Upper lobe of right lung (tissue), 1 donor: ENCODE data around the gene SETD1B. TPM values are rescaled to one million over a fixed set of nuclear protein-coding genes. Genes with fewer than 3 reads are reported as not detected.
A peak's percentile ranks its signal among the peaks of the same experiment; 100 is the strongest.
"Not testable (repeated sequence)": the region's sequence is repeated elsewhere in the genome, so short reads cannot be mapped to it uniquely, and the experiment has no call there.

Source experiments
- ATAC-seq: fragments of 200-7000 bp; cut with Tn5 transposase; one replicate; pipeline ENCODE4 v1.9.1; 2020; ENCODE audit warnings: mild to moderate bottlenecking, moderate library complexity
- DNase-seq: peaks from one replicate; pipeline ENCODE4 v3.0.0-alpha.2; 2020
- H3K27ac ChIP-seq: fragments of 200-600 bp; one replicate; pipeline ENCODE4 v1.8.0; 2022
- H3K27me3 ChIP-seq: fragments of 200-600 bp; one replicate; pipeline ENCODE4 v1.8.0; 2022; ENCODE audit warnings: mild to moderate bottlenecking
- H3K36me3 ChIP-seq: fragments of 200-600 bp; one replicate; pipeline ENCODE4 v1.8.0; 2022
- H3K4me1 ChIP-seq: fragments of 200-600 bp; one replicate; pipeline ENCODE4 v1.8.0; 2022
- H3K4me3 ChIP-seq: fragments of 200-600 bp; one replicate; pipeline ENCODE4 v1.8.0; 2022; ENCODE audit warnings: mild to moderate bottlenecking
- H3K9me3 ChIP-seq: fragments of 200-600 bp; one replicate; pipeline ENCODE4 v1.8.0; 2022
- intact Hi-C: fragments of 100-400 bp; cut with DNase I; formaldehyde crosslinking; loops from one replicate; pipeline ENCODE4 v1.11.0; 2022
- total RNA-seq: library from RNA; stranded (reverse); fragmentation: NEBNext Ultra II Directional; extraction: Animal tissue kit (Norgen Biotek cat#: 25700); gene quantifications from one replicate; pipeline ENCODE4 v1.2.1, GENCODE V29; 2021
- TF ChIP-seq, protein P1 (sequence below): fragments of 200-600 bp; IDR thresholded peaks from one replicate; pipeline ENCODE4 v1.8.0; 2022; ENCODE audit warnings: antibody characterized with exemption
- donor health status: DM: no; HTN: yes; CAD: no; lungs with severe emphysema.

Gene SETD1B
- total RNA-seq, 1 donor from 2014 or later, result 18.4 TPM

DNA sequence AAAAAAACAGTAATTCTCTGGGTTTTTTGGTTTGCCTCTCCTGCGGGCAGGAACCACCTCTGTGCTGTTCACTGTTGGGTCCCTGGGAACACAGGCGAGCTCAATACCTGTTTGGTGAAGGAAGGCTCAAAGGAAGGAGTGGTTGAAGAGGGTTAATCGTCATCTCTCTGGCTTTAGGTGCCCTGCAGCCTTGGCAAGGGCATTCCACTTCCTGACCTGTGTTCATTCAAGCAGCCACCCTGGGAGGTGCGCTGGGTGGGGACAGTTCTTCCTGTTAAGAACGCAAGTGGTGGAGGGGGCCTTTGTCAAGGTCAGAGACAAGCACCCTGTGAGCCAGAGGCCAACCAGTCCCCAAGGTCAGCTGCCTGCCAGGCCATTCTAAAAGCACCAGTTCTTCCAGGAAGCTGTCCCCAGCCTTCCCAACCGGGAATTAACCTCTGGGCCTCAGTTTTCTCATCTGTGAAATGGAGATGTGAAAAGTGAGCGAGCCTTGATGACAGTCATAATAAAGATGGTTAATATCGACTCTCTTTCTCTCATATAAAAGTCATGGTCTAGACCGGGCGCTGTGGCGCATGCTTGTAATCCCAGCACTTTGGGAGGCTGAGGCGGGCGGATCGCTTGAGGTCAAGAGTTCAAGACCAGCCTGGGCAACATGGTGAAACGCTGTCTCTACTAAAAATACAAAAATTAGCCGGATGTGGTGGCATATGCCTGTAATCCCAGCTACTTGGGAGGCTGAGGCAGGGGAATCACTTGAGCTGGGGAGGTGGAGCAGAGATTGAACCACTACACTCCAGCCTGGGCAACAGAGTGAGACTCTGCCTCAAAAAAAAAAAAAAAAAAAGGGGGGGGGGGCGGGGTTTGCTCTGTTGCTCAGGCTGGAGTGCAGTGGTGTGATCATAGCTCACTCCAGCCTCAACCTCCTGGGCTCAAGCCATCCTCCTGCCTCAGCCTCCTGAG, 16.5 kb upstream of the SETD1B start:
- ATAC-seq (no peak), DNase-seq (peak; percentile 75)
- no peaks in the 10 kb centered on the region for H3K36me3 ChIP-seq
- peak overlapping the region; percentile 85 for H3K27ac ChIP-seq
- no peaks in the 10 kb centered on the region for H3K9me3 ChIP-seq
- peaks cover 50% of the 10 kb centered on the region for H3K4me1 ChIP-seq
- TF ChIP-seq, protein P1, sequence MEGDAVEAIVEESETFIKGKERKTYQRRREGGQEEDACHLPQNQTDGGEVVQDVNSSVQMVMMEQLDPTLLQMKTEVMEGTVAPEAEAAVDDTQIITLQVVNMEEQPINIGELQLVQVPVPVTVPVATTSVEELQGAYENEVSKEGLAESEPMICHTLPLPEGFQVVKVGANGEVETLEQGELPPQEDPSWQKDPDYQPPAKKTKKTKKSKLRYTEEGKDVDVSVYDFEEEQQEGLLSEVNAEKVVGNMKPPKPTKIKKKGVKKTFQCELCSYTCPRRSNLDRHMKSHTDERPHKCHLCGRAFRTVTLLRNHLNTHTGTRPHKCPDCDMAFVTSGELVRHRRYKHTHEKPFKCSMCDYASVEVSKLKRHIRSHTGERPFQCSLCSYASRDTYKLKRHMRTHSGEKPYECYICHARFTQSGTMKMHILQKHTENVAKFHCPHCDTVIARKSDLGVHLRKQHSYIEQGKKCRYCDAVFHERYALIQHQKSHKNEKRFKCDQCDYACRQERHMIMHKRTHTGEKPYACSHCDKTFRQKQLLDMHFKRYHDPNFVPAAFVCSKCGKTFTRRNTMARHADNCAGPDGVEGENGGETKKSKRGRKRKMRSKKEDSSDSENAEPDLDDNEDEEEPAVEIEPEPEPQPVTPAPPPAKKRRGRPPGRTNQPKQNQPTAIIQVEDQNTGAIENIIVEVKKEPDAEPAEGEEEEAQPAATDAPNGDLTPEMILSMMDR, result no peak
- no peaks in the 10 kb centered on the region for H3K27me3 ChIP-seq
- H3K4me3 ChIP-seq, result no peak overlapping the region
- intact Hi-C loops, result no loop called here

DNA sequence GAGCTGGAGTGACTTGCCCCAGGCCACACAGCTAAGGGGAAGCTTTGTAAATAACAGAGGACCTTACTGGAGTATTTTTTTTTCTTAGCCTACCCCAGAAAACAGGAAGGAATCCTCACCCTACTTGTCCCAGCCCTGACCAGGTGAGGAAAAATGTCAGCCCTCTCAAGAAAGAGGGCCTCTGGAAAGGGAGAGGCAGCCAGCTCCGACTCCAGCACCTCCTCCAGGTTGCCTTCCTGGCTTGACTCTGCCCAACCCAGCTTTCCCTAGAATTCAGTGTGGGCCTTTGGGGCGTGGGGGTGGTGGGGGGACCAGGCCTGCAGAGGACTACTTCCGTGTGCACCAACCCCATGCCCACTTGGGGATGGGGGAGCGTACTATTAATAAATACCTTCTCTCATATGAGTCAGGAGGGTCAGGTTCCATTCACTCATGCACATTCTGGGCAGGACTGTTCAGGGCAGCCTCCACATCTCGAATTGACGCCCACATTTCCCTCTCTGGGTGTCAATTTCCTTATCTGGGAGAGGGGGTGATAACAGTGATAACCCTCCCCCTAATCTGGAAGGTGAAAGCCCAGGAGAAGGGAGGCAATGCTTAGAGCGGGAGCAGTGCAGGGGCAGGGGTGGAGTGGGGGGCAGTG, 15.5 kb upstream of the SETD1B start:
- no peaks in the 10 kb centered on the region for H3K27me3 ChIP-seq
- peak overlapping the region; percentile 85 for H3K27ac ChIP-seq
- peaks cover 54% of the 10 kb centered on the region for H3K4me1 ChIP-seq
- no peak for DNase-seq
- H3K4me3 ChIP-seq, result no peak overlapping the region
- H3K9me3 ChIP-seq, result no peaks in the 10 kb centered on the region
- no peaks in the 10 kb centered on the region for H3K36me3 ChIP-seq
- intact Hi-C loops, result no loop called here
- no peak for ATAC-seq
- TF ChIP-seq, protein P1, result no peak

- ATAC-seq, result no peak
- Histone ChIP-seq H3K27ac (peak overlapping the region; percentile 85), H3K4me3 (peak overlapping the region; percentile 32)
These were observed 14.5 kb upstream of the SETD1B start for GRCh38 chr12:121789233-121789781.

DNA sequence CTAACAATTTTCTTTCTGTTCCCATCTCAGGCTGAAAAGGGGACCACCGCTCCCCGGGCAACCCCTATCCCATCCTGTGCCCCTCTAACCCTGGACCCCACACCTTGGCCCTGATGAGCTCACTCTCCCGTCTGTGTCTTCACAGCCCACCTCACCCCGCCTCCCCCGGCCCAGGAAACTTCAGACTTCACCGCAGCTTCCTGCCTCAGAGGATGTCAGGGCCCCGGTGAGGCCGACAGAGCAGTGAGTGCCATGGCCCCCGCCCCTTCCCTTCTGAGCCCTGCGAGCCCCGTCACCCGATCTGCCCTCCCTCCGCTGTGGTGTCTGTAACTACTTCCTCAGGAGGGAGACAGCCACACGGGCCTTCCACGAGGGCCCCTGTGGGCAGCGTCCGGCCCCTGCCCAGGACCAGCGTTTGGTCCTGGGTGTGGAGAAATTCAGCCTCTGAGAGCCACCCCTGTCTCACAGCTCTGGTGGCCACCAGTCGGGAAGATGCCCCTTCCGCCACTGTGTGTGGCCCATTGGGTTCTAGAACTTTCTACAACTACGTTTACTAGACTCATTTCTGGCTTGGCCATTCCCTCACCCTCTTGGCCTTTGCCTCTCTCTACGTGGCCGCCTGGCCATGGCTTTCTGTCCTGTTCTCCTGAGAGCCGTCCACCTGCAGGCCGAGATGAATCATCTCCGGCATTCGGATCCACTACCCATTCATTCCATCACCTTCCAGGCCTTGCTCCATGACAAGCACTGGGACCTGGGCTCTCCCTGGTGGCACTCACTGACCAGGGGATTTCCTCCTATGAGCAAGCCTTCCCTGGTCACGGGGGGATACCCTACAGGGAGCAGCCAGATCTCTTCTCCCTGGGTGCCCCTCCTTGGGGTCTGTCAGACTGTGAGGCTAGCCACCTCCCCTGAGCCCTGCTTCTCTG, 13.7 kb upstream of the SETD1B start:
- H3K27ac ChIP-seq, result peak overlapping the region; percentile 85
- no peaks in the 10 kb centered on the region for H3K9me3 ChIP-seq
- peaks cover 68% of the 10 kb centered on the region for H3K4me1 ChIP-seq
- TF ChIP-seq, protein P1, result no peak
- H3K4me3 ChIP-seq, result peak overlapping the region; percentile 32
- DNase-seq (peak; percentile 88), ATAC-seq (peak; percentile 49)
- no peaks in the 10 kb centered on the region for H3K27me3 ChIP-seq
- H3K36me3 ChIP-seq, result peaks cover under 1% of the 10 kb centered on the region
- intact Hi-C loops, result no loop called here

More at GRCh38 chr12:121789233-121789781, 14.5 kb upstream of the SETD1B start:
- no peaks in the 10 kb centered on the region for H3K9me3 ChIP-seq
- TF ChIP-seq, protein P1, result no peak
- H3K4me1 ChIP-seq, result peaks cover 60% of the 10 kb centered on the region
- intact Hi-C loops, result no loop called here
- no peaks in the 10 kb centered on the region for H3K27me3 ChIP-seq
- H3K36me3 ChIP-seq, result no peaks in the 10 kb centered on the region
- peak; percentile 74 for DNase-seq

DNA sequence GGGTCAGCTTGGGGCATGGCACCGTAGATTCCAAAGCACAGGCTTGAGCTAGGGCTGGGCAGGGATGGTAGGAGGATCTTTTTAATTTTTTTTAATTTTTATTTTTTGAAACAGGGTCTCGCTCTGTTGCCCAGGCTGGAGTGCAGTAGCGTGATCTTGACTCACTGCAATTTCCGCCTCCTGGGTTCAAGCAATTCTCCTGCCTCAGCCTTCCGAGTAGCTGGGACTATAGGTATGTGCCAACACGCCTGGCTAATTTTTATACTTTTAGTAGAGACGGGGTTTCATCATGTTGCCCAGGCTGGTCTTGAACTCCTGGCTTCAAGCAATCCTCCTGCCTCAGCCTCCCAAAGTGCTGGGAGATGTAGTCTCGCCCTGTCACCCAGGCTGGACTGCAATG, 13.0 kb upstream of the SETD1B start:
- H3K9me3 ChIP-seq, DNase-seq, H3K36me3 ChIP-seq, intact Hi-C loops, ATAC-seq, H3K4me3 ChIP-seq, H3K27me3 ChIP-seq: not testable (repeated sequence)
- Histone ChIP-seq H3K4me1 (peaks cover 74% of the 10 kb centered on the region), H3K27ac (peak overlapping the region; percentile 85)
